Cardiac fibroblast (primary cell): ENCODE results near the gene IFNA21.

Experiments used
- DNase-seq, 2 donors: peaks; one replicate each; pipeline versions ENCODE4 v3.0.0 to v3.0.0-alpha.2; 2010; ENCODE audit warnings: low read depth in 2 of 2
- H3K4me3 ChIP-seq, 2 donors: replicated peaks in 1 of 2; 1 replicate in 1 of 2; 2 replicates in 1 of 2; pipeline ENCODE4 v1.5.1; 2011; ENCODE audit warnings: low read depth in 2 of 2, low read length in 2 of 2, mild to moderate bottlenecking in 2 of 2, moderate library complexity in 1 of 2
- CTCF ChIP-seq: IDR thresholded peaks from one replicate; pipeline ENCODE4 v1.5.1; 2011; ENCODE audit warnings: low read depth, mild to moderate bottlenecking, low read length, inconsistent platforms

The IFNA21 gene

GRCh38 chr9:21155501-21155900, 11.0 kb downstream of the IFNA21 start:
- no peak for TF ChIP-seq CTCF
- DNase-seq: peak in 1 of 2 donors; percentile 55
- no peak overlapping the region for H3K4me3 ChIP-seq

- H3K4me3 ChIP-seq: no peak overlapping the region
- no peak for TF ChIP-seq CTCF
- peak; percentile 13 to 45 for DNase-seq
These were observed 12.3 kb downstream of the IFNA21 start for GRCh38 chr9:21154018-21154608.

GRCh38 chr9:21153336-21154017, 13.0 kb downstream of the IFNA21 start:
- DNase-seq: peak in 1 of 2 donors; percentile 48
- TF ChIP-seq CTCF: no peak
- H3K4me3 ChIP-seq: no peak overlapping the region

GRCh38 chr9:21144603-21145002, 21.9 kb downstream of the IFNA21 start:
- H3K4me3 ChIP-seq: no peak overlapping the region
- TF ChIP-seq CTCF: no peak
- DNase-seq: no peak

GRCh38 chr9:21141427-21141882, 25.0 kb downstream of the IFNA21 start, which contains the start of gene IFNW1:
TSS of gene IFNW1 (minus strand) at chr9:21141832. CDS start at chr9:21141570, 262 bp downstream.
- DNase-seq: no peak
- peak; percentile 29 for TF ChIP-seq CTCF
- no peak within 1 kb of the TSS for H3K4me3 ChIP-seq

- no peak for TF ChIP-seq CTCF
- H3K4me3 ChIP-seq: no peak overlapping the region
- no peak for DNase-seq
These were observed 29.4 kb downstream of the IFNA21 start for GRCh38 chr9:21137020-21137419.
